ENCODE data around the gene TEX22. TPM values are rescaled to one million over a fixed set of nuclear protein-coding genes. Genes with fewer than 3 reads are reported as not detected.
A peak's percentile ranks its signal among the peaks of the same experiment; 100 is the strongest.

The TEX22 gene
- total RNA-seq, 1 donor from 2014 or later: 0.46 TPM

GRCh38 chr14:105412771-105413543 is 14.6 kb downstream of the TEX22 start:
- no peak for TF ChIP-seq CTCF (IDR thresholded peaks at IDR 0.05; ENCODE audit: insufficient read depth, low read length, poor library complexity, severe bottlenecking)
- Histone ChIP-seq H3K36me3 (ENCODE audit: control insufficient read depth, insufficient read depth, low read length) (no peaks in the 10 kb centered on the region), H3K4me3 (ENCODE audit: low read depth, low read length) (no peak overlapping the region), H3K27me3 (ENCODE audit: control insufficient read depth, insufficient read depth, low read length) (peaks cover 19% of the 10 kb centered on the region)
- DNase-seq (ENCODE audit: low read depth): no peak

GRCh38 chr14:105413544-105413886 is 15.2 kb downstream of the TEX22 start:
- Histone ChIP-seq H3K4me3 (ENCODE audit: low read depth, low read length) (no peak overlapping the region), H3K36me3 (ENCODE audit: control insufficient read depth, insufficient read depth, low read length) (no peaks in the 10 kb centered on the region), H3K27me3 (ENCODE audit: control insufficient read depth, insufficient read depth, low read length) (peaks cover 19% of the 10 kb centered on the region)
- TF ChIP-seq CTCF (IDR thresholded peaks at IDR 0.05; ENCODE audit: insufficient read depth, low read length, poor library complexity, severe bottlenecking): no peak
- no peak for DNase-seq (ENCODE audit: low read depth)

GRCh38 chr14:105414456-105415371 is 16.4 kb downstream of the TEX22 start:
- no peaks in the 10 kb centered on the region for H3K36me3 ChIP-seq (ENCODE audit: control insufficient read depth, insufficient read depth, low read length)
- no peak for TF ChIP-seq CTCF (IDR thresholded peaks at IDR 0.05; ENCODE audit: insufficient read depth, low read length, poor library complexity, severe bottlenecking)
- no peak for DNase-seq (ENCODE audit: low read depth)

GRCh38 chr14:105415481-105416428 is 17.4 kb downstream of the TEX22 start:
- peaks cover 17% of the 10 kb centered on the region for H3K27me3 ChIP-seq (ENCODE audit: control insufficient read depth, insufficient read depth, low read length)
- no peak for DNase-seq (ENCODE audit: low read depth)
- H3K4me3 ChIP-seq (ENCODE audit: low read depth, low read length): no peak overlapping the region
- TF ChIP-seq CTCF (IDR thresholded peaks at IDR 0.05; ENCODE audit: insufficient read depth, low read length, poor library complexity, severe bottlenecking): no peak
- no peaks in the 10 kb centered on the region for H3K36me3 ChIP-seq (ENCODE audit: control insufficient read depth, insufficient read depth, low read length)

More at GRCh38 chr14:105414456-105415371, 16.4 kb downstream of the TEX22 start:
- Histone ChIP-seq H3K27me3 (ENCODE audit: control insufficient read depth, insufficient read depth, low read length) (peaks cover 19% of the 10 kb centered on the region), H3K4me3 (ENCODE audit: low read depth, low read length) (peak overlapping the region; percentile 38)

- no peak for DNase-seq (ENCODE audit: low read depth)
- Histone ChIP-seq H3K27me3 (ENCODE audit: control insufficient read depth, insufficient read depth, low read length) (peaks cover 14% of the 10 kb centered on the region), H3K4me3 (ENCODE audit: low read depth, low read length) (no peak overlapping the region), H3K36me3 (ENCODE audit: control insufficient read depth, insufficient read depth, low read length) (no peaks in the 10 kb centered on the region)
- no peak for TF ChIP-seq CTCF (IDR thresholded peaks at IDR 0.05; ENCODE audit: insufficient read depth, low read length, poor library complexity, severe bottlenecking)
Measured at GRCh38 chr14:105416671-105417070, 18.3 kb downstream of the TEX22 start.

Data from kidney epithelial cell (primary cell).